ENCODE data around the gene KLF11. TPM values are rescaled to one million over a fixed set of nuclear protein-coding genes. Genes with fewer than 3 reads are reported as not detected.
A peak's percentile ranks its signal among the peaks of the same experiment; 100 is the strongest.

The KLF11 gene
- total and polyA plus RNA-seq, 9 of the 15 experiments (the other 6 are each of a cell fraction or from before 2014, with no cell fraction given) = 2.1 to 13.4 (median 6.5) TPM

- TF ChIP-seq SMAD4 (CRISPR knock-in tag; conservative IDR thresholded peaks at IDR 0.05) = peak; percentile 82
- no peak for TF ChIP-seq HEY1 (CRISPR knock-in tag; IDR thresholded peaks at IDR 0.05; ENCODE audit: borderline replicate concordance)
- no peak for TF ChIP-seq IRF1 (CRISPR knock-in tag; IDR thresholded peaks at IDR 0.05; ENCODE audit: borderline replicate concordance)
- TF ChIP-seq FOXP1 (CRISPR knock-in tag; IDR thresholded peaks at IDR 0.05) = peak; percentile 87; the same call in 1 of the 2 replicates
- TF ChIP-seq ZFP1 (CRISPR knock-in tag; IDR thresholded peaks at IDR 0.05) = no peak
- TF ChIP-seq ZNF644 (tag; IDR thresholded peaks at IDR 0.05; ENCODE audit: low read depth) = no peak
- TF ChIP-seq PTTG1 (tag; IDR thresholded peaks at IDR 0.05; ENCODE audit: low read depth) = no peak
- TF ChIP-seq ATF3 (IDR thresholded peaks at IDR 0.05) = no peak
- no peak for TF ChIP-seq ATF3 (CRISPR knock-in tag; conservative IDR thresholded peaks at IDR 0.05)
- TF ChIP-seq CHD2 (IDR thresholded peaks at IDR 0.05; ENCODE audit: low read depth, low read length) = peak; percentile 34; the same call in 1 of the 2 replicates
- no peak for TF ChIP-seq POLR2AphosphoS2 (IDR thresholded peaks at IDR 0.05; ENCODE audit: low read length)
- no peak for TF ChIP-seq NCOA6 (IDR thresholded peaks at IDR 0.05)
- TF ChIP-seq ZBTB17 (CRISPR knock-in tag; IDR thresholded peaks at IDR 0.05) = no peak
- TF ChIP-seq RFX7 (CRISPR knock-in tag; IDR thresholded peaks at IDR 0.05) = no peak
- TF ChIP-seq CBFA2T3 (IDR thresholded peaks at IDR 0.05) = no peak
- no peak for TF ChIP-seq ZNF143 (CRISPR knock-in tag; IDR thresholded peaks at IDR 0.05)
- no peak for TF ChIP-seq HDAC8 (tag; IDR thresholded peaks at IDR 0.05)
- no peak for TF ChIP-seq ETS2 (tag; IDR thresholded peaks at IDR 0.05; ENCODE audit: borderline replicate concordance, poor library complexity, severe bottlenecking)
- no peak for TF ChIP-seq ZNF780A (CRISPR knock-in tag; IDR thresholded peaks at IDR 0.05)
- no peak for TF ChIP-seq XRCC3 (IDR thresholded peaks at IDR 0.05)
- no peak for TF ChIP-seq ELK1 (CRISPR knock-in tag; IDR thresholded peaks at IDR 0.05)
- peak; percentile 95 to 98 for TF ChIP-seq E2F6 (IDR thresholded peaks at IDR 0.05; ENCODE audit: borderline replicate concordance in 1 of 2, extremely low read depth in 1 of 2, insufficient read depth in 1 of 2, insufficient read length in 1 of 2, low read depth in 1 of 2, low read length in 1 of 2, poor library complexity in 1 of 2, severe bottlenecking in 1 of 2)
- TF ChIP-seq, protein P1, sequence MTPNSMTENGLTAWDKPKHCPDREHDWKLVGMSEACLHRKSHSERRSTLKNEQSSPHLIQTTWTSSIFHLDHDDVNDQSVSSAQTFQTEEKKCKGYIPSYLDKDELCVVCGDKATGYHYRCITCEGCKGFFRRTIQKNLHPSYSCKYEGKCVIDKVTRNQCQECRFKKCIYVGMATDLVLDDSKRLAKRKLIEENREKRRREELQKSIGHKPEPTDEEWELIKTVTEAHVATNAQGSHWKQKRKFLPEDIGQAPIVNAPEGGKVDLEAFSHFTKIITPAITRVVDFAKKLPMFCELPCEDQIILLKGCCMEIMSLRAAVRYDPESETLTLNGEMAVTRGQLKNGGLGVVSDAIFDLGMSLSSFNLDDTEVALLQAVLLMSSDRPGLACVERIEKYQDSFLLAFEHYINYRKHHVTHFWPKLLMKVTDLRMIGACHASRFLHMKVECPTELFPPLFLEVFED (CRISPR knock-in tag; conservative IDR thresholded peaks at IDR 0.05) = no peak
- no peak for TF ChIP-seq CREBBP (IDR thresholded peaks at IDR 0.05; ENCODE audit: low read depth, low read length)
- no peak for TF ChIP-seq DPF2 (IDR thresholded peaks at IDR 0.05)
- TF ChIP-seq PML (IDR thresholded peaks at IDR 0.05; ENCODE audit: low read length) = no peak
Observed at GRCh38 chr2:10043256-10043905, at the start of gene KLF11 (continued).
